ENCODE results near the gene NPAS3. TPM values are rescaled to one million over a fixed set of nuclear protein-coding genes. Genes with fewer than 3 reads are reported as not detected.
A peak's percentile ranks its signal among the peaks of the same experiment; 100 is the strongest.

NPAS3 gene
- total RNA-seq, 1 donor from 2014 or later, result not detected

DNA sequence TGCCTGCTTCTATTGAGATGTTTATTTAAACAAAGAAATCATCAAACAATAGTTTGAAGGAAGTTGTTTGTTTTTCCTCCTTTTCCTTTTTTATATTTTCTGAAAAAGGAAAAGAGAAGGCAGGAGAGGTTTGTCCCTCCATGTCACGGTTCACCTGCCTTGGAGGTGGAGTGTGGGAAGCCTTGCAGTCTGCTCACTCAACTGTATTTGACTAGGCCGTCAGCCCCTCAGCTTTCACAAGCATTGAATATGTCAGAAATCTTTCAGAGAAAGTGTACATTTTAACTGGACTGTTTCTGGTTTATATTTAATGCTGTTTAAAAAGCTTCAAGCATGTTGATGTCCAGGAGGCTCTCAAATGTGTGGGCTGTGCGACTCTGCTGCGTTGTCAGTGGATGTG is 370.4 kb downstream of the NPAS3 start:
- Histone ChIP-seq H3K9ac (no peak overlapping the region), H3K36me3 (no peaks in the 10 kb centered on the region), H3K79me2 (ENCODE audit: low read depth) (no peaks in the 10 kb centered on the region), H3K27ac (no peak overlapping the region), H3K4me2 (no peak overlapping the region), H3K27me3 (no peaks in the 10 kb centered on the region), H3F3A (ENCODE audit: low read depth) (no peaks in the 10 kb centered on the region), H2AFZ (replicated peaks) (no peak overlapping the region), H4K20me1 (ENCODE audit: low read depth) (no peaks in the 10 kb centered on the region), H3K9me3 (ENCODE audit: low read depth) (no peaks in the 10 kb centered on the region), H3K4me3 (no peak overlapping the region), H3K4me1 (peaks cover 19% of the 10 kb centered on the region)
- Mint-ChIP-seq H3K27me3 (ENCODE audit: insufficient read depth, low read depth) (no peaks in the 10 kb centered on the region), H3K9me3 (no peaks in the 10 kb centered on the region), H3K27ac (peak overlapping the region; percentile 90), H3K36me3 (peaks cover 2% of the 10 kb centered on the region), H3K4me3 (no peak overlapping the region), H3K4me1 (peaks cover 50% of the 10 kb centered on the region)
- no peak for DNase-seq (ENCODE audit: low spot score)
- TF ChIP-seq EZH2phosphoT487 (IDR thresholded peaks at IDR 0.05) (no peak), EZH2 (IDR thresholded peaks at IDR 0.05) (no peak)
- TF ChIP-seq, protein P1, sequence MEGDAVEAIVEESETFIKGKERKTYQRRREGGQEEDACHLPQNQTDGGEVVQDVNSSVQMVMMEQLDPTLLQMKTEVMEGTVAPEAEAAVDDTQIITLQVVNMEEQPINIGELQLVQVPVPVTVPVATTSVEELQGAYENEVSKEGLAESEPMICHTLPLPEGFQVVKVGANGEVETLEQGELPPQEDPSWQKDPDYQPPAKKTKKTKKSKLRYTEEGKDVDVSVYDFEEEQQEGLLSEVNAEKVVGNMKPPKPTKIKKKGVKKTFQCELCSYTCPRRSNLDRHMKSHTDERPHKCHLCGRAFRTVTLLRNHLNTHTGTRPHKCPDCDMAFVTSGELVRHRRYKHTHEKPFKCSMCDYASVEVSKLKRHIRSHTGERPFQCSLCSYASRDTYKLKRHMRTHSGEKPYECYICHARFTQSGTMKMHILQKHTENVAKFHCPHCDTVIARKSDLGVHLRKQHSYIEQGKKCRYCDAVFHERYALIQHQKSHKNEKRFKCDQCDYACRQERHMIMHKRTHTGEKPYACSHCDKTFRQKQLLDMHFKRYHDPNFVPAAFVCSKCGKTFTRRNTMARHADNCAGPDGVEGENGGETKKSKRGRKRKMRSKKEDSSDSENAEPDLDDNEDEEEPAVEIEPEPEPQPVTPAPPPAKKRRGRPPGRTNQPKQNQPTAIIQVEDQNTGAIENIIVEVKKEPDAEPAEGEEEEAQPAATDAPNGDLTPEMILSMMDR (IDR thresholded peaks at IDR 0.05), result no peak

DNA sequence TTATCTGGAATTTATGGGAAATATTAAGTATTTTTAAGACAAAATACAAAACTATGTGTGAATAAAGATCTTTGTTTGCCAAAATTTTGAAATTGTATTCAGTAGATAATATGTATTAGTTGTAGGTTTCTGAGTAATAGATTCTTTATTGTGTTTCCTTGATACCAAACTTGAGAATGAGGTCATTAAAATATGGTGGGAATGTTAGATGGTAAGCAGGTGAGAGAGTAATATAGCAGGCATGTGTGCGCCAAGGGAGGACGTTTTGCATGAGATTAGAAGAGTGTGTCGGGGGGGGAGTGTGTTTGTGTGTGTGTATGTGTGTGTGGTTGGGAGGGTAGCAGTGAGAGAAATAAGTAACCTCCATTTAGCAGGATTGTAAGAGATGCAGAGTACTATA is 376.5 kb downstream of the NPAS3 start:
- no peak overlapping the region for H3K4me3 ChIP-seq
- H3K36me3 ChIP-seq, result no peaks in the 10 kb centered on the region
- no peaks in the 10 kb centered on the region for H4K20me1 ChIP-seq (ENCODE audit: low read depth)
- no peak overlapping the region for H3K4me3 Mint-ChIP-seq
- H3K79me2 ChIP-seq (ENCODE audit: low read depth), result no peaks in the 10 kb centered on the region
- H3K9me3 Mint-ChIP-seq, result no peaks in the 10 kb centered on the region
- H3F3A ChIP-seq (ENCODE audit: low read depth), result no peaks in the 10 kb centered on the region
- no peaks in the 10 kb centered on the region for H3K27me3 ChIP-seq
- peaks cover 15% of the 10 kb centered on the region for H3K4me1 Mint-ChIP-seq
- H3K27ac ChIP-seq, result no peak overlapping the region
- H3K27me3 Mint-ChIP-seq (ENCODE audit: insufficient read depth, low read depth), result no peaks in the 10 kb centered on the region
- no peaks in the 10 kb centered on the region for H3K36me3 Mint-ChIP-seq
- no peak overlapping the region for H3K27ac Mint-ChIP-seq
- no peak for DNase-seq (ENCODE audit: low spot score)
- TF ChIP-seq EZH2 (IDR thresholded peaks at IDR 0.05) (no peak), EZH2phosphoT487 (IDR thresholded peaks at IDR 0.05) (no peak)
- TF ChIP-seq, protein P1 (IDR thresholded peaks at IDR 0.05), result no peak
- H3K4me2 ChIP-seq, result no peak overlapping the region
- H2AFZ ChIP-seq (replicated peaks), result no peak overlapping the region
- no peak overlapping the region for H3K9ac ChIP-seq
- no peaks in the 10 kb centered on the region for H3K9me3 ChIP-seq (ENCODE audit: low read depth)
- H3K4me1 ChIP-seq, result peaks cover 7% of the 10 kb centered on the region

DNA sequence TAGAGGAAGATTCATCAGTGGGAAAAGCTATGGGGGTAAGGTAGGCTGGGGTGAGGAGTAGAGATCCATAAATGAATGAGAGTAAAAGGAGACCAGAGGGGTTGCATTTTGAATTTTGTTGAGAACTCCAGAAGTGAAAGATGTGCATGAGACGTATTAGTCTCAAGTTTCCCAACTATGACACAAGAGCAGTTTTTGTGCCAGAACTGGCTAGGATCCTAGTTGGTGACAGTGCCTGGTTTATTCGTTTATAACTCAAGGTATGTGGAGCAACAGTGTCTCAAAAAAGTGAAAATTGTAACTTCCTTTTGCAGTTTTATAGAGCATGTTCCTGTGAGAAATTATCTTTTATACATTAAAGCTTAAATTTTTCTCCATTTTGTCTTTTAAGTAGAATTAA is 377.0 kb downstream of the NPAS3 start:
- Mint-ChIP-seq H3K27me3 (ENCODE audit: insufficient read depth, low read depth) (peaks cover 1% of the 10 kb centered on the region), H3K36me3 (no peaks in the 10 kb centered on the region), H3K4me1 (peaks cover 15% of the 10 kb centered on the region), H3K9me3 (no peaks in the 10 kb centered on the region), H3K4me3 (no peak overlapping the region), H3K27ac (no peak overlapping the region)
- Histone ChIP-seq H3K36me3 (no peaks in the 10 kb centered on the region), H4K20me1 (ENCODE audit: low read depth) (no peaks in the 10 kb centered on the region), H3K4me1 (peaks cover 7% of the 10 kb centered on the region), H3K4me2 (no peak overlapping the region), H3K9ac (no peak overlapping the region), H3F3A (ENCODE audit: low read depth) (no peaks in the 10 kb centered on the region), H3K4me3 (no peak overlapping the region), H3K79me2 (ENCODE audit: low read depth) (no peaks in the 10 kb centered on the region), H3K27ac (no peak overlapping the region), H3K9me3 (ENCODE audit: low read depth) (no peaks in the 10 kb centered on the region), H3K27me3 (no peaks in the 10 kb centered on the region), H2AFZ (replicated peaks) (no peak overlapping the region)
- no peak for DNase-seq (ENCODE audit: low spot score)
- TF ChIP-seq EZH2phosphoT487 (IDR thresholded peaks at IDR 0.05), result no peak
- no peak for TF ChIP-seq EZH2 (IDR thresholded peaks at IDR 0.05)
- TF ChIP-seq, protein P1 (IDR thresholded peaks at IDR 0.05), result no peak
